Measurements from ENCODE around the gene ANKRD63. TPM values are rescaled to one million over a fixed set of nuclear protein-coding genes. Genes with fewer than 3 reads are reported as not detected.

ANKRD63 gene
- total and polyA plus RNA-seq, 9 of the 15 experiments (the other 6 are each of a cell fraction or from before 2014, with no cell fraction given) = 1.3 to 2.0 (median 1.8) TPM; not detected in 6

GRCh38 chr15:40323239-40323952 is 40.5 kb upstream of the ANKRD63 start, which contains the start of gene INAFM2 (continued):
- TF ChIP-seq ZBTB7A (IDR thresholded peaks at IDR 0.05; ENCODE audit: borderline replicate concordance, control insufficient read depth, low read depth, low read length) = peak; percentile 94
- TF ChIP-seq CHD2 (IDR thresholded peaks at IDR 0.05; ENCODE audit: low read depth, low read length) = peak; percentile 31; the same call in 1 of the 2 replicates
- TF ChIP-seq ETV6 (IDR thresholded peaks at IDR 0.05; ENCODE audit: borderline replicate concordance in 1 of 2, low read depth in 2 of 2, low read length in 1 of 2) = no peak
- peak; percentile 79; the same call in 1 of the 2 replicates for TF ChIP-seq ETV6 (CRISPR knock-in tag; IDR thresholded peaks at IDR 0.05; ENCODE audit: borderline replicate concordance)
- peak; percentile 94; the same call in 1 of the 2 replicates for TF ChIP-seq ZNF511 (CRISPR knock-in tag; IDR thresholded peaks at IDR 0.05)
- peak in 1 of 2 experiments; percentile 81; a peak in 2 of 4 replicates for TF ChIP-seq FOXA3 (CRISPR knock-in tag; conservative IDR thresholded peaks at IDR 0.05 in 1 of 2, IDR thresholded peaks at IDR 0.05 in 1 of 2)
- no peak for TF ChIP-seq ZBTB26 (CRISPR knock-in tag; IDR thresholded peaks at IDR 0.05)
- TF ChIP-seq THAP12 (CRISPR knock-in tag; IDR thresholded peaks at IDR 0.05) = no peak
- peak; percentile 62 for TF ChIP-seq HCFC1 (IDR thresholded peaks at IDR 0.05; ENCODE audit: low read depth, low read length)
- TF ChIP-seq ZNF263 (CRISPR knock-in tag; IDR thresholded peaks at IDR 0.05; ENCODE audit: borderline replicate concordance) = peak; percentile 39; the same call in 1 of the 2 replicates
- TF ChIP-seq STAG1 (CRISPR knock-in tag; IDR thresholded peaks at IDR 0.05; ENCODE audit: borderline replicate concordance) = 0 out of 2 replicates have a peak, but pooled peaks have one; percentile 13
- no peak for TF ChIP-seq ADNP (tag; IDR thresholded peaks at IDR 0.05)
- TF ChIP-seq ZFX (CRISPR knock-in tag; IDR thresholded peaks at IDR 0.05) = peak; percentile 55
- TF ChIP-seq SMAD4 (CRISPR knock-in tag; conservative IDR thresholded peaks at IDR 0.05) = peak; percentile 67; the same call in 1 of the 2 replicates
- TF ChIP-seq TFE3 (CRISPR knock-in tag; IDR thresholded peaks at IDR 0.05) = no peak
- no peak for TF ChIP-seq SNAPC5 (CRISPR knock-in tag; IDR thresholded peaks at IDR 0.05)
- no peak for TF ChIP-seq GTF2E2 (tag; IDR thresholded peaks at IDR 0.05)
- TF ChIP-seq USF1 (CRISPR knock-in tag; IDR thresholded peaks at IDR 0.05) = 0 out of 2 replicates have a peak, but pooled peaks have one; percentile 27
- 0 out of 4 replicates have a peak, but pooled peaks of 1 of the 2 experiments have one; percentile 12 for TF ChIP-seq RCOR1 (IDR thresholded peaks at IDR 0.05; ENCODE audit: borderline replicate concordance in 1 of 2, low read depth in 2 of 2, low read length in 2 of 2)
- TF ChIP-seq GABPB1 (CRISPR knock-in tag; IDR thresholded peaks at IDR 0.05) = peak; percentile 78

Measured in K562 (cell line).